ENCODE data around the gene CTSF.

The CTSF gene

DNA sequence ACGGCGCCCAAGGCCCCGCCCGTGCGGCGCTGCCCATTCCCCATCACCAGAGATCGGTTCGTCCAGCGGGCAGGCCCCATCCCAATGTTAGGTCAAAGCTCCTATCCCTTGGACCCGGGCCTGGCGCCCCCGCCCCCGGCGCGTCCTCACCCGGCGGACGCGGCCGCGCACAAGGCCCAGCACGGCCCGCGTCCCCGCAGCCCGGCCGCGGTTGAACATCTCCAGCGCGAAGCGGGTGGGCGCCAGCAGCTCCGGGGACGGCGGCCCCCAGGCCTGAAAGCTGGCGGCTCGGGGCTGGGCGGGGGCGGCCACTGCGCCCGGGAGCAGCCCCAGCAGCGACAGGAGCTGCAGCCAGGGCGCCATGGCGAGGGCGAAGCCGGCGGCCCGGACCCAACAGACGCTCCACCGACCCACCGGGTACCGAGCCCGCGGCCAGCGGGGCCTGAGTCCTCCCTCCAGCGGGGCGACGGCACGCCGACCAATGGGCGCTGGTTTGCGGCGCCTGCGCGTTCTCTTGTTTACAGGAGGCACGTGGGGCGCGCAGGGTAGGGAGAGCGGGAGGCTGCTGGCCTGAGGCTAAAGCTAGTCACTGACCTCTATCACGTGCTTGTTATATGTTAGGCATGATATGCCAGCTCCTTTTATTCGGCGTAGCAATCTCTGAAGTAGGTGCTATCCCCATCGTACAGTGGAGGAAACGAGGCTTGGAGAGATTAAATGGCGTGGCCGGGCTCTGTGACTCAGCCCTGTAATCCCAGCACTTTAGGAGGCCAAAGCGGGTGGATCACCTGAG is at the start of gene CTSF:
Gene CTSF, minus strand, starts transcription at position 483 of the 793 bp plus-strand sequence. Its CDS starts 120 bp downstream, at position 363.
- DNase-seq (ENCODE audit: extremely low spot score): peak; percentile 74
- ChIA-PET POLR2A (interaction anchor here (1.0 to 1.5 kb wide), 6 partner anchors 9 to 110 kb away, joined by 3 to 7 read pairs (median 4); partner anchors contain the start of genes RBM4, RBM4B and ZDHHC24), CTCF (interaction anchor here (1.1 kb wide), 1 partner anchor 257 kb away, joined by 4 read pairs; no protein-coding TSS in a partner anchor)
- TF ChIP-seq HDGF (IDR thresholded peaks at IDR 0.05; ENCODE audit: borderline replicate concordance) (no peak), L3MBTL2 (conservative IDR thresholded peaks at IDR 0.05) (peak; percentile 90)

GRCh38 chr11:66617155-66617834 is 48.9 kb upstream of the CTSF start:
- POLR2A ChIA-PET: interaction anchor here (0.6 to 4.4 kb wide), 20 partner anchors 8 to 269 kb away, joined by 3 to 84 read pairs (median 5); partner anchors contain the start of genes ACTN3, BBS1, CCDC87 and CCS
- TF ChIP-seq FOXM1 (IDR thresholded peaks at IDR 0.05; ENCODE audit: borderline replicate concordance) (no peak), BHLHE40 (IDR thresholded peaks at IDR 0.05; ENCODE audit: borderline replicate concordance) (no peak), ELF4 (IDR thresholded peaks at IDR 0.05) (no peak), TARDBP (IDR thresholded peaks at IDR 0.05) (no peak), FOXK2 (IDR thresholded peaks at IDR 0.05) (no peak), SUZ12 (IDR thresholded peaks at IDR 0.05) (no peak), NFRKB (IDR thresholded peaks at IDR 0.05) (no peak), HDGF (IDR thresholded peaks at IDR 0.05; ENCODE audit: borderline replicate concordance) (no peak)
- CTCF ChIA-PET: interaction anchor here (1.2 to 2.0 kb wide), 3 partner anchors 22 to 60 kb away, joined by 3 to 5 read pairs (median 3); partner anchors contain the start of genes CCDC87, CCS, RBM4 and RBM4B
- DNase-seq (ENCODE audit: extremely low spot score): no peak

DNA sequence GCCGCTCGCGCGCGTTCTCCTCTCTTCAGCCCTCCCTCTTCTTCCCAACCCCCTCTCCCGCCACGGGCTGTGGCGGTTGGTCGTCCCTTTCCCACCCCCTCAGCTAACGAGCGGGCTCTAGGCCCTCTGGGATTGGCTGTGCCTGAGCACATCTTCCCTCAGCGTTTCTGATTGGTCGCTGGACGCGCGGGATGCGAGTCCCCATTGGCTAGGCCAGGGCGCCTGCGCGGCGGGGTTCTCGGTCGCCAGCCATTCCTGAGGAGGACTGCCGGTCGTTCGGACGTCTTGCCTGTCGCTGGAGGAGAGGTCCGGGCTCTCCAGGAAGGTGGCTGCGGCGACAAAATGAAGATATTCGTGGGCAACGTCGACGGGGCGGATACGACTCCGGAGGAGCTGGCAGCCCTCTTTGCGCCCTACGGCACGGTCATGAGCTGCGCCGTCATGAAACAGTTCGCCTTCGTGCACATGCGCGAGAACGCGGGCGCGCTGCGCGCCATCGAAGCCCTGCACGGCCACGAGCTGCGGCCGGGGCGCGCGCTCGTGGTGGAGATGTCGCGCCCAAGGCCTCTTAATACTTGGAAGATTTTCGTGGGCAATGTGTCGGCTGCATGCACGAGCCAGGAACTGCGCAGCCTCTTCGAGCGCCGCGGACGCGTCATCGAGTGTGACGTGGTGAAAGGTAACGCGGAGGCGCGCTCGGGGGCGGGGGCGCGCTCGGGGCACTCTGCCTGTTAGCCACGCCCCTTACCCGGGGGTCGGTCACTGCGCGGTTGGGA is 48.2 kb upstream of the CTSF start, which contains the start of gene RBM14:
Gene RBM14, plus strand, starts transcription at position 252 of the 776 bp plus-strand sequence. Its CDS starts 91 bp downstream, at position 343.
- DNase-seq (ENCODE audit: extremely low spot score): peak; percentile 98
- ChIA-PET CTCF (interaction anchor here (1.2 to 2.0 kb wide), 2 partner anchors 22 to 24 kb away, joined by 3 to 5 read pairs; partner anchors contain the start of genes CCDC87, CCS and RBM4), POLR2A (interaction anchor here (0.6 to 4.4 kb wide), 25 partner anchors 8 to 303 kb away, joined by 3 to 84 read pairs (median 5); partner anchors contain the start of genes ACTN3, CCDC87, CCS and RBM4)
- peak; percentile 77; the same call in 1 of the 2 replicates for TF ChIP-seq ELF4 (IDR thresholded peaks at IDR 0.05)
- TF ChIP-seq L3MBTL2 (conservative IDR thresholded peaks at IDR 0.05): peak; percentile 88
- peak; percentile 83 for TF ChIP-seq PKNOX1 (IDR thresholded peaks at IDR 0.05)
- TF ChIP-seq NFRKB (IDR thresholded peaks at IDR 0.05): no peak

- DNase-seq (ENCODE audit: extremely low spot score): no peak
- no peak for TF ChIP-seq HDGF (IDR thresholded peaks at IDR 0.05; ENCODE audit: borderline replicate concordance)
- TF ChIP-seq FOXM1 (IDR thresholded peaks at IDR 0.05; ENCODE audit: borderline replicate concordance): no peak
- TF ChIP-seq SP1 (IDR thresholded peaks at IDR 0.05): no peak
- no peak for TF ChIP-seq ELF4 (IDR thresholded peaks at IDR 0.05)
- TF ChIP-seq BHLHE40 (IDR thresholded peaks at IDR 0.05; ENCODE audit: borderline replicate concordance): no peak
- TF ChIP-seq L3MBTL2 (conservative IDR thresholded peaks at IDR 0.05): no peak
- no peak for TF ChIP-seq ARNT (IDR thresholded peaks at IDR 0.05)
- TF ChIP-seq LEF1 (IDR thresholded peaks at IDR 0.05; ENCODE audit: borderline replicate concordance): no peak
- TF ChIP-seq TARDBP (IDR thresholded peaks at IDR 0.05): no peak
- no peak for TF ChIP-seq PKNOX1 (IDR thresholded peaks at IDR 0.05)
- no peak for TF ChIP-seq NFRKB (IDR thresholded peaks at IDR 0.05)
- TF ChIP-seq ZNF384 (IDR thresholded peaks at IDR 0.05): no peak
- no peak for TF ChIP-seq FOXA1 (IDR thresholded peaks at IDR 0.05)
- no peak for TF ChIP-seq CTBP1 (IDR thresholded peaks at IDR 0.05; ENCODE audit: borderline replicate concordance)
- no peak for TF ChIP-seq FOXK2 (IDR thresholded peaks at IDR 0.05)
- no peak for TF ChIP-seq SUZ12 (IDR thresholded peaks at IDR 0.05)
- ChIA-PET POLR2A (interaction anchor here (0.7 to 1.6 kb wide), 4 partner anchors 9 to 238 kb away, joined by 3 to 10 read pairs (median 4); partner anchors contain the start of genes CCDC87 and CCS), CTCF (no interaction called here)
These were observed 45.7 kb upstream of the CTSF start for GRCh38 chr11:66614073-66614472.

- TF ChIP-seq ZNF384 (IDR thresholded peaks at IDR 0.05) (no peak), SP1 (IDR thresholded peaks at IDR 0.05) (no peak), CTBP1 (IDR thresholded peaks at IDR 0.05; ENCODE audit: borderline replicate concordance) (no peak), PKNOX1 (IDR thresholded peaks at IDR 0.05) (no peak), BHLHE40 (IDR thresholded peaks at IDR 0.05; ENCODE audit: borderline replicate concordance) (no peak), HDGF (IDR thresholded peaks at IDR 0.05; ENCODE audit: borderline replicate concordance) (no peak), FOXA1 (IDR thresholded peaks at IDR 0.05) (no peak), TARDBP (IDR thresholded peaks at IDR 0.05) (no peak), ELF4 (IDR thresholded peaks at IDR 0.05) (no peak), L3MBTL2 (conservative IDR thresholded peaks at IDR 0.05) (no peak), LEF1 (IDR thresholded peaks at IDR 0.05; ENCODE audit: borderline replicate concordance) (no peak), FOXM1 (IDR thresholded peaks at IDR 0.05; ENCODE audit: borderline replicate concordance) (no peak), NFRKB (IDR thresholded peaks at IDR 0.05) (no peak), SUZ12 (IDR thresholded peaks at IDR 0.05) (no peak), ARNT (IDR thresholded peaks at IDR 0.05) (no peak), FOXK2 (IDR thresholded peaks at IDR 0.05) (no peak)
- ChIA-PET POLR2A (interaction anchor here (0.6 to 1.6 kb wide), 4 partner anchors 20 to 284 kb away, joined by 3 to 10 read pairs (median 3); partner anchors contain the start of genes CCDC87, CCS, RBM4 and RBM4B), CTCF (interaction anchor here (0.6 kb wide), 2 partner anchors 301 to 744 kb away, joined by 4 to 5 read pairs; no protein-coding TSS in a partner anchor)
- no peak for DNase-seq (ENCODE audit: extremely low spot score)
These were observed 44.1 kb upstream of the CTSF start for GRCh38 chr11:66612458-66612857.
